ENCODE measurements around the gene FXYD5. TPM values are rescaled to one million over a fixed set of nuclear protein-coding genes. Genes with fewer than 3 reads are reported as not detected.

The FXYD5 gene
- total and polyA plus RNA-seq, 9 of the 15 experiments (the other 6 are each of a cell fraction or from before 2014, with no cell fraction given): 104 to 537 (median 174) TPM

DNA sequence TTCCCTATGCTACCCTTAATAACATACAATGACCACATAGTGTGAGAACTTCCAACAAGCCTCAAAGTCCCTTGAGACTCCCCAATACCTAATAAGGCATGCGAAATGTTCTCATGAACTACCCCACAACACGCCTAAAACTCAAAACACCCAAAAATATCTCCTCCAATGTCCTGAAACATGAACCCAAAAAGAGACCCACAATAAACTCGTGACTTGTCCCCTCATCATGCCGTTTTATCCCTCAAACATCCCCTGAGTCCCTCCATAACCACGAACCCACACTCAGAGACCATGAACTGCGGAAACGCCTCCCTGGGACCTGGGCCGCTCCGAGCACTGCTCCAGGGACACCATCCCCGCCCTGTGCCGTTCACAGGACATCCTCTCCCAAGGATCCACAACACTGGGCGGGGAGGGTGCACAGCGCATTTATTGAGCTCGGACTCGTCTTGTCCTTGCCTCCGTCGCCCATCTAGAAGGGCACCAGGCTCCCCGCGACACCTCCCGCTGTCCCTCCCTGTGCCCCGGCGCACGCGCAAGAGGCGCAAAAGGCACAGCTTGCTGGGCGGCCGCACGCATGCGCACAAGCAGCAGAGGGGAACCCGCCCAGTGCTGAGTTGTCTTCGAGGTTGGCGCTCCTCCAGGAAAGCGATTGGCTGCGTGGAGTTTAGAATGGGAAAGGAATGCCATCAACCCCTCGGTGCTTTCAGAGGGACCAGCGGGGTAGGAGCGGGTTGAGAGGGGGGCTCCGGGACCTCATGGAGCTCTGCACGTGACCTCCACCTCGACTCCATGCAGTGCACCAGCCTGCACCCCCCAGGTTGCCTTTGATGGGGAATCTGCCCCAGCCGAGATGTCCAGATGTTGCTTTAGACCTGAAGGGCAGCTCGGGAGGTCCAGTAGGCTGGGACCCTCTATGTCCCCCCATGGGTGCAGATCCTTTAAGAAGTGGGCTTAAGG, 30.2 kb upstream of the FXYD5 start (continued):
- TF ChIP-seq, protein P1, sequence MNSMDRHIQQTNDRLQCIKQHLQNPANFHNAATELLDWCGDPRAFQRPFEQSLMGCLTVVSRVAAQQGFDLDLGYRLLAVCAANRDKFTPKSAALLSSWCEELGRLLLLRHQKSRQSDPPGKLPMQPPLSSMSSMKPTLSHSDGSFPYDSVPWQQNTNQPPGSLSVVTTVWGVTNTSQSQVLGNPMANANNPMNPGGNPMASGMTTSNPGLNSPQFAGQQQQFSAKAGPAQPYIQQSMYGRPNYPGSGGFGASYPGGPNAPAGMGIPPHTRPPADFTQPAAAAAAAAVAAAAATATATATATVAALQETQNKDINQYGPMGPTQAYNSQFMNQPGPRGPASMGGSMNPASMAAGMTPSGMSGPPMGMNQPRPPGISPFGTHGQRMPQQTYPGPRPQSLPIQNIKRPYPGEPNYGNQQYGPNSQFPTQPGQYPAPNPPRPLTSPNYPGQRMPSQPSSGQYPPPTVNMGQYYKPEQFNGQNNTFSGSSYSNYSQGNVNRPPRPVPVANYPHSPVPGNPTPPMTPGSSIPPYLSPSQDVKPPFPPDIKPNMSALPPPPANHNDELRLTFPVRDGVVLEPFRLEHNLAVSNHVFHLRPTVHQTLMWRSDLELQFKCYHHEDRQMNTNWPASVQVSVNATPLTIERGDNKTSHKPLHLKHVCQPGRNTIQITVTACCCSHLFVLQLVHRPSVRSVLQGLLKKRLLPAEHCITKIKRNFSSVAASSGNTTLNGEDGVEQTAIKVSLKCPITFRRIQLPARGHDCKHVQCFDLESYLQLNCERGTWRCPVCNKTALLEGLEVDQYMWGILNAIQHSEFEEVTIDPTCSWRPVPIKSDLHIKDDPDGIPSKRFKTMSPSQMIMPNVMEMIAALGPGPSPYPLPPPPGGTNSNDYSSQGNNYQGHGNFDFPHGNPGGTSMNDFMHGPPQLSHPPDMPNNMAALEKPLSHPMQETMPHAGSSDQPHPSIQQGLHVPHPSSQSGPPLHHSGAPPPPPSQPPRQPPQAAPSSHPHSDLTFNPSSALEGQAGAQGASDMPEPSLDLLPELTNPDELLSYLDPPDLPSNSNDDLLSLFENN (IDR thresholded peaks at IDR 0.05; ENCODE audit: low read depth in 2 of 2, low read length in 2 of 2): no peak
- TF ChIP-seq ETV1 (tag; conservative IDR thresholded peaks at IDR 0.05; ENCODE audit: low read depth) (no peak), NBN (IDR thresholded peaks at IDR 0.05; ENCODE audit: low read depth) (no peak), ZNF79 (CRISPR knock-in tag; IDR thresholded peaks at IDR 0.05; ENCODE audit: low read depth) (no peak), EZH2 (IDR thresholded peaks at IDR 0.05; ENCODE audit: borderline replicate concordance, low read depth, low read length) (no peak), L3MBTL2 (IDR thresholded peaks at IDR 0.05) (peak; percentile 94), SOX6 (IDR thresholded peaks at IDR 0.05) (no peak), NCOA4 (IDR thresholded peaks at IDR 0.05; ENCODE audit: partially characterized antibody) (no peak), HDAC2 (IDR thresholded peaks at IDR 0.05) (no peak), PML (IDR thresholded peaks at IDR 0.05; ENCODE audit: low read length) (no peak), DMBX1 (CRISPR knock-in tag; IDR thresholded peaks at IDR 0.05; ENCODE audit: borderline replicate concordance) (no peak), KLF13 (tag; IDR thresholded peaks at IDR 0.05; ENCODE audit: borderline replicate concordance, low read depth) (no peak), HNRNPH1 (optimal IDR thresholded peaks at IDR 0.05; ENCODE audit: low read depth, low read length) (no peak), HEY1 (CRISPR knock-in tag; IDR thresholded peaks at IDR 0.05; ENCODE audit: borderline replicate concordance) (no peak; the same call in 1 of the 2 replicates)
- TF ChIP-seq, protein P2, sequence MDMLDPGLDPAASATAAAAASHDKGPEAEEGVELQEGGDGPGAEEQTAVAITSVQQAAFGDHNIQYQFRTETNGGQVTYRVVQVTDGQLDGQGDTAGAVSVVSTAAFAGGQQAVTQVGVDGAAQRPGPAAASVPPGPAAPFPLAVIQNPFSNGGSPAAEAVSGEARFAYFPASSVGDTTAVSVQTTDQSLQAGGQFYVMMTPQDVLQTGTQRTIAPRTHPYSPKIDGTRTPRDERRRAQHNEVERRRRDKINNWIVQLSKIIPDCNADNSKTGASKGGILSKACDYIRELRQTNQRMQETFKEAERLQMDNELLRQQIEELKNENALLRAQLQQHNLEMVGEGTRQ (CRISPR knock-in tag; IDR thresholded peaks at IDR 0.05): peak; percentile 50; the same call in 1 of the 2 replicates
- TF ChIP-seq, protein P3, sequence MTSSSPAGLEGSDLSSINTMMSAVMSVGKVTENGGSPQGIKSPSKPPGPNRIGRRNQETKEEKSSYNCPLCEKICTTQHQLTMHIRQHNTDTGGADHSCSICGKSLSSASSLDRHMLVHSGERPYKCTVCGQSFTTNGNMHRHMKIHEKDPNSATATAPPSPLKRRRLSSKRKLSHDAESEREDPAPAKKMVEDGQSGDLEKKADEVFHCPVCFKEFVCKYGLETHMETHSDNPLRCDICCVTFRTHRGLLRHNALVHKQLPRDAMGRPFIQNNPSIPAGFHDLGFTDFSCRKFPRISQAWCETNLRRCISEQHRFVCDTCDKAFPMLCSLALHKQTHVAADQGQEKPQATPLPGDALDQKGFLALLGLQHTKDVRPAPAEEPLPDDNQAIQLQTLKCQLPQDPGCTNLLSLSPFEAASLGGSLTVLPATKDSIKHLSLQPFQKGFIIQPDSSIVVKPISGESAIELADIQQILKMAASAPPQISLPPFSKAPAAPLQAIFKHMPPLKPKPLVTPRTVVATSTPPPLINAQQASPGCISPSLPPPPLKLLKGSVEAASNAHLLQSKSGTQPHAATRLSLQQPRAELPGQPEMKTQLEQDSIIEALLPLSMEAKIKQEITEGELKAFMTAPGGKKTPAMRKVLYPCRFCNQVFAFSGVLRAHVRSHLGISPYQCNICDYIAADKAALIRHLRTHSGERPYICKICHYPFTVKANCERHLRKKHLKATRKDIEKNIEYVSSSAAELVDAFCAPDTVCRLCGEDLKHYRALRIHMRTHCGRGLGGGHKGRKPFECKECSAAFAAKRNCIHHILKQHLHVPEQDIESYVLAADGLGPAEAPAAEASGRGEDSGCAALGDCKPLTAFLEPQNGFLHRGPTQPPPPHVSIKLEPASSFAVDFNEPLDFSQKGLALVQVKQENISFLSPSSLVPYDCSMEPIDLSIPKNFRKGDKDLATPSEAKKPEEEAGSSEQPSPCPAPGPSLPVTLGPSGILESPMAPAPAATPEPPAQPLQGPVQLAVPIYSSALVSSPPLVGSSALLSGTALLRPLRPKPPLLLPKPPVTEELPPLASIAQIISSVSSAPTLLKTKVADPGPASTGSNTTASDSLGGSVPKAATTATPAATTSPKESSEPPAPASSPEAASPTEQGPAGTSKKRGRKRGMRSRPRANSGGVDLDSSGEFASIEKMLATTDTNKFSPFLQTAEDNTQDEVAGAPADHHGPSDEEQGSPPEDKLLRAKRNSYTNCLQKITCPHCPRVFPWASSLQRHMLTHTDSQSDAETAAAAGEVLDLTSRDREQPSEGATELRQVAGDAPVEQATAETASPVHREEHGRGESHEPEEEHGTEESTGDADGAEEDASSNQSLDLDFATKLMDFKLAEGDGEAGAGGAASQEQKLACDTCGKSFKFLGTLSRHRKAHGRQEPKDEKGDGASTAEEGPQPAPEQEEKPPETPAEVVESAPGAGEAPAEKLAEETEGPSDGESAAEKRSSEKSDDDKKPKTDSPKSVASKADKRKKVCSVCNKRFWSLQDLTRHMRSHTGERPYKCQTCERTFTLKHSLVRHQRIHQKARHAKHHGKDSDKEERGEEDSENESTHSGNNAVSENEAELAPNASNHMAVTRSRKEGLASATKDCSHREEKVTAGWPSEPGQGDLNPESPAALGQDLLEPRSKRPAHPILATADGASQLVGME (CRISPR knock-in tag; IDR thresholded peaks at IDR 0.05): no peak
